ENCODE results near the gene TBC1D10A.

TBC1D10A gene

DNA sequence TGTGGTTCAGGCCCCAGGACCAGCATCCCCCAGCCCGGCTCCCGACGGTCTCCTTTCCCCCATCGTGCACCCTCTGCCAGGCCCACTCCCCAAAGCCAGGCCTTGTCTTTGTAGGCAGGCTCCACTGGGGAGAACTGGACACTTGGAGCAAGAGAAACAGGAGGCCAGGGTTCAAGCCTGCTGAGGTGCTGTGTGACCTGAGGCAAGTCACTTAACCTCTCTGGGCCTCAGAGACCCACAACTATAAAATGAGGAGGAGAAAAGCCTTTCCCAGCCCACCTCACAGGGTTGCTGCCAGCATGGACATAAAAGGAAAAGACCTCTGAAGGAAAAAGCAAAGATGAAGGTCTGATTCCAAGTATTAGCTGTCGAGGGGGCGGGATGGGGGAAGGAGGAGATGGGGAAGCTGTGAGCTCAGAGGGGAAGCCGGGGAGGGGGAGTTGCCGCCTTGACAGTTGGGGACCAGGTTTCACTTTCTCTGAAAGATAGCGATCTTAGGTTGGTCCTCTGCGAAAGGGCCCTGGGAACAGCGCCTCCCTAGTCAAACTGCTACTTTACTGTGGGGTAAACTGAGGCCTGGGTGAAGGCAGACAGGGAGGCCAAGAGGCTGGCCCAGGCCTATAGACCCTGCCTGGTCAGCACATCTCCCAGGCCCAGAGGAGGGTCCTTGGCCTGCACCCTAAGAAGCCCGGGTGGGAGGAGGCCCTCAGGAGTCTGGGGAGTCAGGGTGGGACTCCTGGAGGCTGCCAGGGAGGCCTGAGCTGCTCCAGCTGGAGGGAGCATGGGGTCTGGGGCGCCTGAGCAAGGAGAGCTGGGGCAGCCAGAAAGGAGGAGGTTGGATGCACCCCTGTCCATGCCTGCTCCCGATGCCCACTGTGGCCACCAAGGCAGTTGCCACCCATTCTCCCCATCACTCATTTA, 59.1 kb downstream of the TBC1D10A start:
- Histone ChIP-seq H3K36me3 (ENCODE audit: insufficient read depth) (no peaks in the 10 kb centered on the region), H3K27ac (peak overlapping the region; percentile 99)
- TF ChIP-seq, protein P1, sequence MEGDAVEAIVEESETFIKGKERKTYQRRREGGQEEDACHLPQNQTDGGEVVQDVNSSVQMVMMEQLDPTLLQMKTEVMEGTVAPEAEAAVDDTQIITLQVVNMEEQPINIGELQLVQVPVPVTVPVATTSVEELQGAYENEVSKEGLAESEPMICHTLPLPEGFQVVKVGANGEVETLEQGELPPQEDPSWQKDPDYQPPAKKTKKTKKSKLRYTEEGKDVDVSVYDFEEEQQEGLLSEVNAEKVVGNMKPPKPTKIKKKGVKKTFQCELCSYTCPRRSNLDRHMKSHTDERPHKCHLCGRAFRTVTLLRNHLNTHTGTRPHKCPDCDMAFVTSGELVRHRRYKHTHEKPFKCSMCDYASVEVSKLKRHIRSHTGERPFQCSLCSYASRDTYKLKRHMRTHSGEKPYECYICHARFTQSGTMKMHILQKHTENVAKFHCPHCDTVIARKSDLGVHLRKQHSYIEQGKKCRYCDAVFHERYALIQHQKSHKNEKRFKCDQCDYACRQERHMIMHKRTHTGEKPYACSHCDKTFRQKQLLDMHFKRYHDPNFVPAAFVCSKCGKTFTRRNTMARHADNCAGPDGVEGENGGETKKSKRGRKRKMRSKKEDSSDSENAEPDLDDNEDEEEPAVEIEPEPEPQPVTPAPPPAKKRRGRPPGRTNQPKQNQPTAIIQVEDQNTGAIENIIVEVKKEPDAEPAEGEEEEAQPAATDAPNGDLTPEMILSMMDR (conservative IDR thresholded peaks at IDR 0.05; ENCODE audit: low read depth, low read length): no peak

DNA sequence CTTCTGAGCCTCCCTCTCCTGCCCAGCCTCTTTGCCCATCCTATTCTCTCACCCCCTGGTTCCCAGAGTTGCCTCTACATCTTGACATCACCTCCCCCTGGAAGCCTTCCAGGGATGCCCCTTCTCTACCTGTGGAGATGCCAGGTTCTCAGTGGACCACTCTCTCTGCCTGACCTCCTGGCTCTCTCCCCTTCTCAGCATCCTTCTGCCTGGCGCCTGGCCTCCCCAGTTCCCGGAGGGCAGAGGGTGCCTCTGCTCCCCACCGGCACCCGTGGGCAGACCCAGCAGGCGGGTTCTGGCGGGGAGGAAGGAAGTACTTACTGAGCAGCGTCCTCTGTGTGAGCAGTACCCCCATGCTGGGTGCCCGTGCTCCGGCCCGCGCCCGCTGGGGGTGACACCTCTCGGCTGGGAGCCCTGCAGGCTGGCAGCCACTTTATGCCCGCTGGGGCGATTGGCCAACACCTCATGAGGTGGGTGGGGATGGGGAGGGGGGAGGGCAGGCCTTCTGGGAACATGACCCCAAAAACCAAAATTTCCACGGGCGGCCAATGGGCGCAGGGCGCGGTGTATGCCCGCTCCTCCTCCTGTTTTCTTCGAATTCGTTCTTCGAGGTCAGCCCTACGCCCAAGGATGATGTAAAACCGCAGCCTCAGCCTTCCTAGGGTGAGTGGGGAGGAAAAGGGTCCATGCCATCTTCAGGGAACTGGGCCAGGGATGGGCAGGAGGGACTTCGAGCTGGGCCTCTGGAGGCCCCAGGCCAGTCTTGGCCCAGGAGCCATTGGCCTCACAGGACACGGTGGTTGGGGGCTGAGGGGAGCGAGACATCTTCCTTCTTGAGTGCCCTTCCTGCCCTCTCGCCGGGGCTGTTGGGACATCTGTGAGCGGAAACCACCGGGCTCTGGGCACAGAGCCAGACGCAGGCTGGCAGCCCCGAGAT, 60.0 kb downstream of the TBC1D10A start, which contains the start of gene OSM:
Gene OSM, minus strand, starts transcription at position 407 of the 937 bp plus-strand sequence. Its CDS starts 52 bp downstream, at position 355.
- Histone ChIP-seq H3K27ac (peak within 1 kb of the TSS; percentile 99), H3K9ac (peak within 1 kb of the TSS; percentile 100), H2AFZ (ENCODE audit: low read depth) (peak within 1 kb of the TSS; percentile 61; the same call in 1 of the 2 replicates)

More for the DNA sequence above, 59.1 kb downstream of the TBC1D10A start:
- Histone ChIP-seq H4K20me1 (ENCODE audit: insufficient read depth) (no peaks in the 10 kb centered on the region), H3K27me3 (ENCODE audit: insufficient read depth, low read depth) (no peaks in the 10 kb centered on the region), H3K4me3 (IDR thresholded peaks at IDR 0.05; ENCODE audit: insufficient read depth, low read depth, low read length) (no peak overlapping the region), H3K4me1 (ENCODE audit: low read depth, poor library complexity, severe bottlenecking) (peaks cover 28% of the 10 kb centered on the region), H3K79me2 (ENCODE audit: insufficient read depth, low read depth) (peaks cover 7% of the 10 kb centered on the region; the same call in 1 of the 2 replicates), H3K9ac (peak overlapping the region; percentile 100; the same call in 1 of the 2 replicates), H3K4me2 (peak overlapping the region; percentile 92), H2AFZ (ENCODE audit: low read depth) (no peak overlapping the region)

DNA sequence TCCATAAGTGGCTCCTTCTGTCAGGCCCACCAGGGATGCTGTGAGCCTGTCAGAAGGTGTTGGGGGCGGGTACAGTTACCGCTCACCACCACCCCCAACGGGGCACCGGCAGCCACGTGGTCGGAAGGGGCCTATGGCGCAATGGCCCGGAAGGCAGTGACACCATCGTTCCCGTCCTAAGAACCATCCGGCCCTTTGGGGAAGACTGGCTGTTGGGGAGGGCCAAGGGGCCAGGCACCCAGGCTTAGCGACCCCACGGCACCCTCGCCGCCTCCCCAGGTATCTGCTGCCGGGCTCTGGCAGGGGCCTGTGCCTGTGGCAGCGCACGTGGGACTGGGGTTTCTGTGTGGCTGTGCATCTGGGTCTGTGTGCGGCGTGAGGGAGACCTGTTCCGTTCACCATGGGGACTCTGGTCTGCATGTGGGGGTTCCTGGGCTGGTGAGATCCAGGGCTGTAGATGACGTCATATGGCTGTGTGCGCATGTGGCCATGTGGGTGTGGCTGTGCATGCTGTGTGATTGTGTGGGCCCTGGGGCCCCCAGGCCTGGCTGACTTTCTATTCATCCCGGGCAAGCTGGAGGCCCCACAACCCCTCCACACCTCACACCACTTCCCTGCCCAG, 60.8 kb downstream of the TBC1D10A start:
- H3K4me1 ChIP-seq (ENCODE audit: low read depth, poor library complexity, severe bottlenecking): peaks cover 29% of the 10 kb centered on the region
- no peaks in the 10 kb centered on the region for H3K36me3 ChIP-seq (ENCODE audit: insufficient read depth)
- peak overlapping the region; percentile 99 for H3K27ac ChIP-seq
- H2AFZ ChIP-seq (ENCODE audit: low read depth): peak overlapping the region; percentile 50; the same call in 1 of the 2 replicates
- no peaks in the 10 kb centered on the region for H3K27me3 ChIP-seq (ENCODE audit: insufficient read depth, low read depth)
- TF ChIP-seq, protein P1 (conservative IDR thresholded peaks at IDR 0.05; ENCODE audit: low read depth, low read length): no peak
- H3K79me2 ChIP-seq (ENCODE audit: insufficient read depth, low read depth): peaks cover 7% of the 10 kb centered on the region; the same call in 1 of the 2 replicates
- H4K20me1 ChIP-seq (ENCODE audit: insufficient read depth): no peaks in the 10 kb centered on the region
- peak overlapping the region; percentile 92 for H3K4me2 ChIP-seq
- peak overlapping the region; percentile 100 for H3K9ac ChIP-seq
- no peak overlapping the region for H3K4me3 ChIP-seq (IDR thresholded peaks at IDR 0.05; ENCODE audit: insufficient read depth, low read depth, low read length)

More for the DNA sequence above, 60.0 kb downstream of the TBC1D10A start, which contains the start of gene OSM:
- Histone ChIP-seq H3K36me3 (ENCODE audit: insufficient read depth) (no peaks in the 10 kb centered on the region), H3K4me3 (IDR thresholded peaks at IDR 0.05; ENCODE audit: insufficient read depth, low read depth, low read length) (no peak within 1 kb of the TSS), H3K27me3 (ENCODE audit: insufficient read depth, low read depth) (no peaks in the 10 kb centered on the region), H4K20me1 (ENCODE audit: insufficient read depth) (no peaks in the 10 kb centered on the region), H3K4me2 (peak within 1 kb of the TSS; percentile 92), H3K4me1 (ENCODE audit: low read depth, poor library complexity, severe bottlenecking) (peaks cover 29% of the 10 kb centered on the region), H3K79me2 (ENCODE audit: insufficient read depth, low read depth) (peaks cover 7% of the 10 kb centered on the region; the same call in 1 of the 2 replicates)
- TF ChIP-seq, protein P1 (conservative IDR thresholded peaks at IDR 0.05; ENCODE audit: low read depth, low read length): no peak

Measured in KMS-11 (cell line).